Keratinocyte (primary cell): ENCODE results near the gene INPP5K. TPM values are rescaled to one million over a fixed set of nuclear protein-coding genes. Genes with fewer than 3 reads are reported as not detected.

Source experiments
- DNase-seq: peaks from one replicate; pipeline ENCODE4 v3.0.0-alpha.2; 2011; ENCODE audit warnings: low read depth, missing footprints, low spot score
- FAIRE-seq: peaks from 2 replicates; lab custom pipeline; 2011; peaks lifted over from hg19 to GRCh38; lab: Jason Lieb, UNC
- H2AFZ ChIP-seq: 2 replicates; pipeline ENCODE4 v1.6.0; 2012; ENCODE audit warnings: low read length, control low read depth, inconsistent platforms; ENCODE audit not compliant: control insufficient read depth
- H3K27ac ChIP-seq: 2 replicates; pipeline ENCODE4 v1.5.1; 2011; ENCODE audit warnings: low read length; ENCODE audit not compliant: control insufficient read depth, insufficient read depth
- H3K27me3 ChIP-seq: 3 replicates; pipeline ENCODE4 v1.6.0; 2011; ENCODE audit warnings: low read length; ENCODE audit not compliant: control insufficient read depth, insufficient read depth; ENCODE audit errors: extremely low read depth
- H3K36me3 ChIP-seq, 2 experiments: 2 replicates in 1 of 2; 3 replicates in 1 of 2; pipeline ENCODE4 v1.5.1; 2011; ENCODE audit warnings: low read length in 2 of 2, mild to moderate bottlenecking in 1 of 2; ENCODE audit not compliant: control insufficient read depth in 2 of 2, insufficient read depth in 2 of 2; ENCODE audit errors: extremely low read depth in 1 of 2
- H3K4me1 ChIP-seq: 3 replicates; pipeline ENCODE4 v1.5.1; 2011; ENCODE audit warnings: low read length; ENCODE audit not compliant: control insufficient read depth, insufficient read depth; ENCODE audit errors: extremely low read depth
- H3K4me2 ChIP-seq: 3 replicates; pipeline ENCODE4 v1.6.0; 2011; ENCODE audit warnings: low read depth, low read length; ENCODE audit not compliant: control insufficient read depth, insufficient read depth; ENCODE audit errors: extremely low read depth
- H3K4me3 ChIP-seq, 3 experiments: fragments of 200-600 bp in 1 of 3; sonication (generic) in 1 of 3; 2 replicates in 2 of 3; 3 replicates in 1 of 3; pipeline ENCODE4 v1.5.1; 2011 to 2016; ENCODE audit warnings: low read length in 3 of 3, mild to moderate bottlenecking in 3 of 3, control low read depth in 2 of 3, inconsistent platforms in 1 of 3, low read depth in 1 of 3, mixed read lengths in 1 of 3, mixed run types in 1 of 3, moderate library complexity in 1 of 3; ENCODE audit not compliant: control insufficient read depth in 2 of 3, insufficient read depth in 2 of 3; ENCODE audit errors: extremely low read depth in 1 of 3
- H3K79me2 ChIP-seq: 2 replicates; pipeline ENCODE4 v1.6.0; 2012; ENCODE audit warnings: low read length; ENCODE audit not compliant: control insufficient read depth, insufficient read depth
- H3K9ac ChIP-seq: 3 replicates; pipeline ENCODE4 v1.6.0; 2011; ENCODE audit warnings: low read length; ENCODE audit not compliant: control insufficient read depth, insufficient read depth; ENCODE audit errors: extremely low read depth
- H3K9me1 ChIP-seq: 3 replicates; pipeline ENCODE4 v1.6.0; 2011; ENCODE audit warnings: low read length; ENCODE audit not compliant: control insufficient read depth, insufficient read depth; ENCODE audit errors: extremely low read depth
- H3K9me3 ChIP-seq: 2 replicates; pipeline ENCODE4 v1.5.1; 2012; ENCODE audit warnings: low read depth, low read length; ENCODE audit not compliant: control insufficient read depth
- H4K20me1 ChIP-seq: 3 replicates; pipeline ENCODE4 v1.6.0; 2011; ENCODE audit warnings: low read length; ENCODE audit not compliant: control insufficient read depth, insufficient read depth; ENCODE audit errors: extremely low read depth
- CTCF ChIP-seq, 3 experiments: IDR thresholded peaks in 1 of 3; conservative IDR thresholded peaks in 1 of 3; optimal IDR thresholded peaks in 1 of 3; 2 replicates in 2 of 3; 3 replicates in 1 of 3; pipeline versions ENCODE3 to v1.5.1; 2011; ENCODE audit warnings: low read length in 3 of 3, mild to moderate bottlenecking in 3 of 3, moderate library complexity in 2 of 3, control low read depth in 1 of 3, inconsistent platforms in 1 of 3; ENCODE audit not compliant: insufficient read depth in 2 of 3; ENCODE audit errors: extremely low read depth in 1 of 3
- EZH2 ChIP-seq: IDR thresholded peaks from one replicate; pipeline ENCODE4 v1.6.1; 2012; ENCODE audit warnings: inconsistent platforms, mild to moderate bottlenecking, low read length, moderate library complexity
- dilution Hi-C: fragments of 300-500 bp; cut with MboI; formaldehyde crosslinking; loops from one replicate; pipeline ENCODE4 v1.7.0; 2020; ENCODE audit warnings: low sequenced_read_pairs; ENCODE audit not compliant: extremely low pct_ligation_motif_present
- polyA plus RNA-seq, 5 experiments: library from polyadenylated mRNA; depleted of rRNA in 3 of 5; stranded (reverse) in 3 of 5; stranded (forward) in 1 of 5; unstranded in 1 of 5; fragments of >200 nt; gene quantifications; 1 replicate in 1 of 5; 2 replicates in 3 of 5; 3 replicates in 1 of 5; pipeline versions ENCODE4 v1.2.1 to v1.2.3, GENCODE V29; 2011 to 2012; ENCODE audit warnings: missing spikeins in 2 of 5, low read depth in 1 of 5, low replicate concordance in 1 of 5

INPP5K gene
- polyA plus RNA-seq, 1 donor (not counting 4 experiments of a cell fraction or from before 2014, with no cell fraction given): 23.0 TPM

- dilution Hi-C loops: no loop called here
- Histone ChIP-seq H4K20me1 (no peaks in the 10 kb centered on the region), H3K9me1 (no peaks in the 10 kb centered on the region), H3K4me1 (peaks cover 8% of the 10 kb centered on the region), H3K9ac (no peak overlapping the region), H3K27ac (no peak overlapping the region), H3K79me2 (no peaks in the 10 kb centered on the region), H3K9me3 (no peaks in the 10 kb centered on the region), H3K36me3 (peaks cover 23 to 25% of the 10 kb centered on the region in 2 experiments), H3K4me2 (no peak overlapping the region), H3K4me3 (no peak overlapping the region), H2AFZ (no peak overlapping the region), H3K27me3 (no peaks in the 10 kb centered on the region)
- no peak for FAIRE-seq
- TF ChIP-seq CTCF (optimal IDR thresholded peaks at IDR 0.05 in 1 of 3, IDR thresholded peaks at IDR 0.05 in 1 of 3, conservative IDR thresholded peaks at IDR 0.05 in 1 of 3; ENCODE audit: extremely low read depth in 1 of 3, insufficient read depth in 2 of 3, low read length in 3 of 3) (no peak), EZH2 (no peak)
- DNase-seq: no peak
Observed at GRCh38 chr17:1464186-1464585, 52.2 kb downstream of the INPP5K start.

- Histone ChIP-seq H3K9me3 (no peaks in the 10 kb centered on the region), H2AFZ (no peak overlapping the region), H3K36me3 (peaks cover 10 to 14% of the 10 kb centered on the region in 2 experiments), H3K79me2 (no peaks in the 10 kb centered on the region), H3K9me1 (no peaks in the 10 kb centered on the region), H3K4me1 (peaks cover 8% of the 10 kb centered on the region), H4K20me1 (no peaks in the 10 kb centered on the region), H3K9ac (no peak overlapping the region), H3K27me3 (no peaks in the 10 kb centered on the region), H3K4me3 (no peak overlapping the region), H3K4me2 (no peak overlapping the region), H3K27ac (no peak overlapping the region)
- no peak for DNase-seq
- no peak for TF ChIP-seq EZH2
- no peak for TF ChIP-seq CTCF (optimal IDR thresholded peaks at IDR 0.05 in 1 of 3, IDR thresholded peaks at IDR 0.05 in 1 of 3, conservative IDR thresholded peaks at IDR 0.05 in 1 of 3; ENCODE audit: extremely low read depth in 1 of 3, insufficient read depth in 2 of 3, low read length in 3 of 3)
- dilution Hi-C loops: no loop called here
- no peak for FAIRE-seq
Observed at GRCh38 chr17:1462164-1463112, 54.0 kb downstream of the INPP5K start.
